NCI-H774 (cell line): ENCODE results near the gene CPNE9.

Experiments used
- DNase-seq: peaks from one replicate; lab custom pipeline; 2025; lab: John Stamatoyannopoulos, UW

The CPNE9 gene

DNA sequence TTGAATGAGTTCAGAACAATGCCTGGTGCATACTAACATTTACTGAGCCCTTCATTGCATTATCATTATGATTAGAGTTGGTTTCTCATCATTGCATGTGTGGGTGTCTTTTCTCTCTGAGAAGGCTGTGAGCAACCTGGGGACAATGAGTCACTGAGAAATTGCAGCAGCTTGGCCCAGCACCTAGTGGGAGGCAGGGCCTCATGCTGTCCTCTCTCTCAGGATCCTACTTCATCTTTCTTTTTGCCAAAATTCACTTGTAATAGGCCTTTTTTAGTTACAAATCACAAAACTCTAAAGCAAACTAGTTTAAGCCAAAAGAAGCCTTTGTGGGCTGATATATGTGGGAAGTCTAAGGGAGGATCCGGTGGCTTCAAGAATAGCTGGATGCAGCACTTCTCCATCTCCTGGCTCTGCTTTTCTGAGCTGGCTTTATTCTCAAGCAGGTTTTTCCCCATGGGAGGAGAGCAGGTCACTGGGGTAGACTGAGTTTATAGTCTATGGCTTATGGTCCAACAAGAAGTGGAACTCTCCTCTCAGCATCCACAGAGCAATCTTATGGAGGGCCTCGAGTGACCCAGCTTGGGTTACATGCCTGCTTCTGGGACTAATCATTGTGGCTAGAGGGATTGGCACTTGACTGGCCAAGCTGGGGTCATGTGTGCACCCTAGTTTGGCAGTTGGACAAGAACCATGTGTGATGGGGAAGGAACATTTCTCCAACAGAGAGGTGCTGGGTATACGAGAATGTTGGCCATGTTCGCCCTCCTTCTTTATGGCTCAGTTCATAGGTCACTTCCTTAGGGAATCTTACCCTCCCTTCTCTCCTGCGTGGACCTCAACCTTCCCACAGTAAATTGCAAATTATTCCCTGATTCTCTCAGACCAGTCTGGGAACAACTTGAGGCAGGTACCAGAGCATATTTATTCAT lies 74.8 kb downstream of the CPNE9 start:
- no peak for DNase-seq

DNA sequence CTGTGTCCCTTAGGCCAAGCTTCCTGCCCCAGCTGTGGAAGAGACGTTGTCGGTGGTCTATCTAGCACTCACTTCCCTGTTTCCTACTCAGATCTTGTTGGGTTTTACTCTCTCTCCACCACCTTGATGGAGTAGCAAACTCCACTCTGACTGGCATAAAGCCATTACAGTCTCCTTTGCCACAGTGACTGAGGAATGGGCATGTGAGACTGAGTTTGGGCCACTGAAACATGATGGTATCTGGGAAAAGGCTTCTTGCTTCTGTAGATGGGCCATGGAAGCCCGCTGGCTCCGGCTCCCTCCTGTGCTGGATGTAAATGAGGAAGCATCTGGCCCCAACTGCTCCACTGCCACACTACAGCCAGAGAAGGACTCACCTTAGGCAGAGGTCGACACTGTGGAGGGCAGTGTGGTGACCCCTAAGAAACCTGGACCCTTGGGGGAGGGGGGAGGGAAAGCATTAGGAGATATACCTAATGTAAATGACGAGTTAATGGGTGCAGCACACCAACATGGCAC lies 75.5 kb downstream of the CPNE9 start:
- no peak for DNase-seq
